CD4-positive, CD25-positive, alpha-beta regulatory T cell (primary cell): Measurements from ENCODE around the gene ATP8A2. TPM values are rescaled to one million over a fixed set of nuclear protein-coding genes. Genes with fewer than 3 reads are reported as not detected.

ENCODE experiments used
- ATAC-seq, 2 donors: fragments of 150-1000 bp; cut with Tn5 transposase; one replicate each; pipeline ENCODE4 v1.10.0; 2021; ENCODE audit warnings: low read depth in 2 of 2, moderate number of reproducible peaks in 2 of 2, moderate library complexity in 1 of 2
- DNase-seq, 3 donors: peaks; one replicate each; pipeline versions ENCODE4 v3.0.0 to v3.0.0-alpha.2; 2012 to 2022; ENCODE audit warnings: mixed read lengths in 1 of 3
- H3K27ac ChIP-seq: one replicate; pipeline ENCODE4 v1.7.0; 2013; ENCODE audit warnings: mild to moderate bottlenecking, low read length; ENCODE audit not compliant: insufficient read depth, poor library complexity, severe bottlenecking
- H3K27me3 ChIP-seq: one replicate; pipeline ENCODE4 v1.7.0; 2013; ENCODE audit warnings: low read length; ENCODE audit not compliant: control insufficient read depth, insufficient read depth
- H3K36me3 ChIP-seq: one replicate; pipeline ENCODE4 v1.7.0; 2013; ENCODE audit warnings: mild to moderate bottlenecking, low read length, moderate library complexity; ENCODE audit not compliant: control insufficient read depth, insufficient read depth
- H3K4me1 ChIP-seq: 2 replicates; pipeline ENCODE4 v1.7.0; 2013; ENCODE audit warnings: mild to moderate bottlenecking, low read length; ENCODE audit not compliant: insufficient read depth, control insufficient read depth, poor library complexity, severe bottlenecking
- H3K4me3 ChIP-seq: one replicate; pipeline ENCODE4 v1.7.0; 2013; ENCODE audit warnings: low read depth, mild to moderate bottlenecking, low read length, moderate library complexity
- H3K9me3 ChIP-seq, 2 experiments: 1 replicate in 1 of 2; 2 replicates in 1 of 2; pipeline ENCODE4 v1.7.0; 2013; ENCODE audit warnings: low read length in 2 of 2, mild to moderate bottlenecking in 1 of 2, moderate library complexity in 1 of 2; ENCODE audit not compliant: control insufficient read depth in 2 of 2
- H3K27ac Mint-ChIP-seq, 3 donors: one replicate each; pipeline ENCODE4 v1.8.0; 2020 to 2022; ENCODE audit warnings: mild to moderate bottlenecking in 3 of 3, mixed read lengths in 3 of 3, moderate library complexity in 2 of 3
- H3K27me3 Mint-ChIP-seq: one replicate; pipeline ENCODE4 v1.8.0; 2022; ENCODE audit warnings: mild to moderate bottlenecking, mixed read lengths
- H3K36me3 Mint-ChIP-seq: one replicate; pipeline ENCODE4 v1.8.0; 2020; ENCODE audit warnings: mixed read lengths
- H3K4me1 Mint-ChIP-seq, 4 donors: one replicate each; pipeline ENCODE4 v1.8.0; 2020 to 2022; ENCODE audit warnings: mixed read lengths in 4 of 4, mild to moderate bottlenecking in 1 of 4
- H3K4me3 Mint-ChIP-seq, 4 donors: one replicate each; pipeline ENCODE4 v1.8.0; 2020 to 2022; ENCODE audit warnings: mild to moderate bottlenecking in 4 of 4, mixed read lengths in 4 of 4, moderate library complexity in 3 of 4
- H3K9me3 Mint-ChIP-seq, 7 donors: one replicate each; pipeline ENCODE4 v1.8.0; 2020 to 2022; ENCODE audit warnings: mixed read lengths in 7 of 7, mild to moderate bottlenecking in 3 of 7, moderate library complexity in 2 of 7
- polyA plus RNA-seq, 4 donors: library from polyadenylated mRNA; unstranded; fragments of 300-500 nt; fragmentation: Illumina TruSeq; gene quantifications; one replicate each; pipeline ENCODE4 v1.2.3, GENCODE V29; 2021
- total RNA-seq: library from RNA; stranded (reverse); gene quantifications from one replicate; pipeline ENCODE4 v1.2.3, GENCODE V29; 2022

ATP8A2 gene
- total and polyA plus RNA-seq, 5 donors from 2014 or later = 0.29 to 0.68 (median 0.55) TPM

- no peaks in the 10 kb centered on the region for H3K27me3 ChIP-seq
- Mint-ChIP-seq H3K4me1 (peaks cover 16 to 52% (median 25%) of the 10 kb centered on the region in 4 donors), H3K36me3 (no peaks in the 10 kb centered on the region), H3K9me3 (peaks cover 0 to 2% (median 0%) of the 10 kb centered on the region in 7 donors), H3K4me3 (peak overlapping the region in 2 of 4 donors; percentile 41 to 56), H3K27ac (peak overlapping the region; percentile 44 to 87 (median 81)), H3K27me3 (no peaks in the 10 kb centered on the region)
- H3K36me3 ChIP-seq = no peaks in the 10 kb centered on the region
- H3K4me1 ChIP-seq = peaks cover 31% of the 10 kb centered on the region
- no peak overlapping the region for H3K4me3 ChIP-seq
- H3K9me3 ChIP-seq = no peaks in the 10 kb centered on the region
- peak; percentile 78 to 84 for ATAC-seq
- peak in 2 of 3 donors; percentile 36 to 58 for DNase-seq
- H3K27ac ChIP-seq = peak overlapping the region; percentile 35
These were observed 599.8 kb downstream of the ATP8A2 start for GRCh38 chr13:25971459-25972145.

GRCh38 chr13:25973085-25973484 lies 601.3 kb downstream of the ATP8A2 start:
- Mint-ChIP-seq H3K4me1 (peaks cover 16 to 61% (median 30%) of the 10 kb centered on the region in 4 donors), H3K36me3 (no peaks in the 10 kb centered on the region), H3K4me3 (peak overlapping the region in 3 of 4 donors; percentile 45 to 84 (median 79)), H3K9me3 (peaks cover 0 to 2% (median 0%) of the 10 kb centered on the region in 7 donors), H3K27me3 (no peaks in the 10 kb centered on the region), H3K27ac (peak overlapping the region; percentile 81 to 95 (median 81))
- H3K9me3 ChIP-seq = no peaks in the 10 kb centered on the region
- ATAC-seq = no peak
- peak overlapping the region; percentile 59 for H3K4me3 ChIP-seq
- H3K27ac ChIP-seq = peak overlapping the region; percentile 26
- H3K27me3 ChIP-seq = no peaks in the 10 kb centered on the region
- no peak for DNase-seq
- H3K4me1 ChIP-seq = peaks cover 31% of the 10 kb centered on the region
- no peaks in the 10 kb centered on the region for H3K36me3 ChIP-seq

GRCh38 chr13:25973576-25973975 lies 601.8 kb downstream of the ATP8A2 start:
- peak in 2 of 3 donors; percentile 42 to 48 for DNase-seq
- no peaks in the 10 kb centered on the region for H3K27me3 ChIP-seq
- H3K4me3 ChIP-seq = peak overlapping the region; percentile 59
- Mint-ChIP-seq H3K36me3 (no peaks in the 10 kb centered on the region), H3K4me3 (peak overlapping the region; percentile 45 to 84 (median 65)), H3K27me3 (no peaks in the 10 kb centered on the region), H3K27ac (peak overlapping the region; percentile 81 to 95 (median 81)), H3K4me1 (peaks cover 16 to 61% (median 30%) of the 10 kb centered on the region in 4 donors), H3K9me3 (peaks cover 0 to 2% (median 0%) of the 10 kb centered on the region in 7 donors)
- peak overlapping the region; percentile 26 for H3K27ac ChIP-seq
- H3K9me3 ChIP-seq = no peaks in the 10 kb centered on the region
- H3K36me3 ChIP-seq = no peaks in the 10 kb centered on the region
- peaks cover 31% of the 10 kb centered on the region for H3K4me1 ChIP-seq
- peak in 1 of 2 donors; percentile 42 for ATAC-seq

- no peak overlapping the region for H3K27ac Mint-ChIP-seq
- peaks cover 11 to 39% (median 22%) of the 10 kb centered on the region in 4 donors for H3K4me1 Mint-ChIP-seq
- H3K4me3 Mint-ChIP-seq = peak overlapping the region in 2 of 4 donors; percentile 16 to 63
- no peaks in the 10 kb centered on the region for H3K27me3 Mint-ChIP-seq
- H3K9me3 Mint-ChIP-seq = peaks cover 0 to 2% (median 0%) of the 10 kb centered on the region in 7 donors
- H3K4me1 ChIP-seq = peaks cover 26% of the 10 kb centered on the region
- DNase-seq = no peak
- no peaks in the 10 kb centered on the region for H3K27me3 ChIP-seq
- H3K36me3 ChIP-seq = no peaks in the 10 kb centered on the region
- H3K27ac ChIP-seq = no peak overlapping the region
- no peak for ATAC-seq
- no peak overlapping the region for H3K4me3 ChIP-seq
- H3K36me3 Mint-ChIP-seq = no peaks in the 10 kb centered on the region
- H3K9me3 ChIP-seq = no peaks in the 10 kb centered on the region
These were observed 605.4 kb downstream of the ATP8A2 start for GRCh38 chr13:25977216-25977615.

GRCh38 chr13:25977671-25978070 lies 605.9 kb downstream of the ATP8A2 start:
- Mint-ChIP-seq H3K9me3 (peaks cover 0 to 2% (median 0%) of the 10 kb centered on the region in 7 donors), H3K36me3 (no peaks in the 10 kb centered on the region), H3K4me3 (peak overlapping the region in 1 of 4 donors; percentile 7), H3K4me1 (peaks cover 11 to 34% (median 18%) of the 10 kb centered on the region in 4 donors), H3K27me3 (no peaks in the 10 kb centered on the region), H3K27ac (peak overlapping the region in 1 of 3 donors; percentile 38)
- Histone ChIP-seq H3K27me3 (no peaks in the 10 kb centered on the region), H3K27ac (no peak overlapping the region), H3K4me1 (peaks cover 21% of the 10 kb centered on the region), H3K4me3 (no peak overlapping the region), H3K9me3 (no peaks in the 10 kb centered on the region), H3K36me3 (no peaks in the 10 kb centered on the region)
- DNase-seq (no peak), ATAC-seq (no peak)

GRCh38 chr13:25978961-25979360 lies 607.2 kb downstream of the ATP8A2 start:
- H3K9me3 Mint-ChIP-seq = peaks cover 0 to 7% (median 0%) of the 10 kb centered on the region in 7 donors

GRCh38 chr13:25979371-25979770 lies 607.6 kb downstream of the ATP8A2 start:
- Histone ChIP-seq H3K4me3 (no peak overlapping the region), H3K27ac (no peak overlapping the region), H3K9me3 (no peaks in the 10 kb centered on the region), H3K4me1 (peaks cover 4% of the 10 kb centered on the region), H3K36me3 (no peaks in the 10 kb centered on the region), H3K27me3 (no peaks in the 10 kb centered on the region)
- H3K27ac Mint-ChIP-seq = peak overlapping the region in 1 of 3 donors; percentile 50
- DNase-seq (no peak), ATAC-seq (no peak)
- H3K4me3 Mint-ChIP-seq = no peak overlapping the region
- H3K27me3 Mint-ChIP-seq = no peaks in the 10 kb centered on the region
- no peaks in the 10 kb centered on the region for H3K36me3 Mint-ChIP-seq
- H3K9me3 Mint-ChIP-seq = peaks cover 0 to 6% (median 0%) of the 10 kb centered on the region in 7 donors
- H3K4me1 Mint-ChIP-seq = peaks cover 0 to 19% (median 7%) of the 10 kb centered on the region in 4 donors

More at GRCh38 chr13:25978961-25979360, 607.2 kb downstream of the ATP8A2 start:
- no peaks in the 10 kb centered on the region for H3K9me3 ChIP-seq
- no peaks in the 10 kb centered on the region for H3K27me3 Mint-ChIP-seq
- peaks cover 8% of the 10 kb centered on the region for H3K4me1 ChIP-seq
- H3K4me3 Mint-ChIP-seq = no peak overlapping the region
- no peak overlapping the region for H3K4me3 ChIP-seq
- DNase-seq (no peak), ATAC-seq (no peak)
- no peaks in the 10 kb centered on the region for H3K36me3 ChIP-seq
- H3K27me3 ChIP-seq = no peaks in the 10 kb centered on the region
- no peak overlapping the region for H3K27ac ChIP-seq
- no peaks in the 10 kb centered on the region for H3K36me3 Mint-ChIP-seq
- H3K27ac Mint-ChIP-seq = no peak overlapping the region
- peaks cover 3 to 23% (median 10%) of the 10 kb centered on the region in 4 donors for H3K4me1 Mint-ChIP-seq
